ENCODE results near the gene RAD52. TPM values are rescaled to one million over a fixed set of nuclear protein-coding genes. Genes with fewer than 3 reads are reported as not detected.

The RAD52 gene
- total RNA-seq, 1 experiment from 2014 or later = 19.2 TPM

DNA sequence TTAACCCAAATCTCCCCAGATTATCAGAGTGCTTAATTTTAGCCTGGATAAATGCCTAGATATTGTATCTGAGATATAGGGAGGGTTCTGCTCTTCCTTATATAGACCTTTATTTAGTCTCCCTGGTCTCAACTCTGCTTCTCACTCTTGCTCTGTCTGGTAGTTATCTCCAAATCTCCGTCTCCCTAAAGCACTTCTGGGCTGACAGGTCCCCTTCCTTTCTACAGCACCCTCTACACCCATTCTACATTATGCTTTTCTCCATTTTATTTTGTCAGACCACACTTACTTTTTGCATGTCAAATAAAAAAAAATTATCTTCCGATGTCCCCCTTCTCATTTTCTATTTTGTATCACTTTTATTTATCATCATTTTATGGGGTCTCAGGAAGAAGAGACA is 39.6 kb upstream of the RAD52 start:
- TF ChIP-seq JUN (CRISPR knock-in tag; IDR thresholded peaks at IDR 0.05) = no peak
- TF ChIP-seq TEAD4 (CRISPR knock-in tag; IDR thresholded peaks at IDR 0.05) = no peak
- no peak for TF ChIP-seq ETV6 (CRISPR knock-in tag; IDR thresholded peaks at IDR 0.05)
- Mint-ChIP-seq H3K4me3 (no peak overlapping the region), H3K27ac (no peak overlapping the region), H3K9me3 (no peaks in the 10 kb centered on the region), H3K4me1 (peaks cover 26% of the 10 kb centered on the region), H3K36me3 (no peaks in the 10 kb centered on the region), H3K27me3 (ENCODE audit: low read depth) (no peaks in the 10 kb centered on the region)
- DNase-seq (ENCODE audit: low spot score) = no peak
- CTCF ChIA-PET = interaction anchor here (3.9 kb wide), 1 partner anchor 104 kb away, joined by 27 read pairs; no protein-coding TSS in a partner anchor
- no peak for ATAC-seq
- POLR2A ChIA-PET = no interaction called here

DNA sequence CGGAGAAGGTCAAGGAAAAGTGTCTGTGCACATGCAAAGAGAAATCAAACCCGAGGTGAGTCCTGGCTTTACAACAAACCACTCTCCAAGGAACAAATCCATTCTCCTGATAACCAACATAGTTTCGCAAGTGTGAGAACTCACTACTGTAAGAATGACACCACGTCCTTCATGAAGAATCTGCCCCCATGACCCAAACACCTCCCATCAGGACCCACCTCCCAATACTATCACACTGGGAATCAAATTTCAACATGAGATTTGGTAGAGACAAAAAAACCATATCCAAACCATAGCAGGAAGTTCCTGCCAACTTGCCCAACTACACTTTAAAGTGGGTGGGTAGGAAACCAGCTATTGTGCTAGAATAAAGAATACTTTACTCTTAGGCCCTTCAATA is 39.2 kb upstream of the RAD52 start:
- POLR2A ChIA-PET = no interaction called here
- ATAC-seq (no peak), DNase-seq (ENCODE audit: low spot score) (no peak)
- Mint-ChIP-seq H3K4me3 (no peak overlapping the region), H3K36me3 (no peaks in the 10 kb centered on the region), H3K27me3 (ENCODE audit: low read depth) (no peaks in the 10 kb centered on the region), H3K27ac (no peak overlapping the region), H3K9me3 (no peaks in the 10 kb centered on the region), H3K4me1 (peaks cover 26% of the 10 kb centered on the region)
- TF ChIP-seq, protein P1, sequence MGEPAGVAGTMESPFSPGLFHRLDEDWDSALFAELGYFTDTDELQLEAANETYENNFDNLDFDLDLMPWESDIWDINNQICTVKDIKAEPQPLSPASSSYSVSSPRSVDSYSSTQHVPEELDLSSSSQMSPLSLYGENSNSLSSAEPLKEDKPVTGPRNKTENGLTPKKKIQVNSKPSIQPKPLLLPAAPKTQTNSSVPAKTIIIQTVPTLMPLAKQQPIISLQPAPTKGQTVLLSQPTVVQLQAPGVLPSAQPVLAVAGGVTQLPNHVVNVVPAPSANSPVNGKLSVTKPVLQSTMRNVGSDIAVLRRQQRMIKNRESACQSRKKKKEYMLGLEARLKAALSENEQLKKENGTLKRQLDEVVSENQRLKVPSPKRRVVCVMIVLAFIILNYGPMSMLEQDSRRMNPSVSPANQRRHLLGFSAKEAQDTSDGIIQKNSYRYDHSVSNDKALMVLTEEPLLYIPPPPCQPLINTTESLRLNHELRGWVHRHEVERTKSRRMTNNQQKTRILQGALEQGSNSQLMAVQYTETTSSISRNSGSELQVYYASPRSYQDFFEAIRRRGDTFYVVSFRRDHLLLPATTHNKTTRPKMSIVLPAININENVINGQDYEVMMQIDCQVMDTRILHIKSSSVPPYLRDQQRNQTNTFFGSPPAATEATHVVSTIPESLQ (CRISPR knock-in tag; IDR thresholded peaks at IDR 0.05) = no peak
- TF ChIP-seq, protein P2, sequence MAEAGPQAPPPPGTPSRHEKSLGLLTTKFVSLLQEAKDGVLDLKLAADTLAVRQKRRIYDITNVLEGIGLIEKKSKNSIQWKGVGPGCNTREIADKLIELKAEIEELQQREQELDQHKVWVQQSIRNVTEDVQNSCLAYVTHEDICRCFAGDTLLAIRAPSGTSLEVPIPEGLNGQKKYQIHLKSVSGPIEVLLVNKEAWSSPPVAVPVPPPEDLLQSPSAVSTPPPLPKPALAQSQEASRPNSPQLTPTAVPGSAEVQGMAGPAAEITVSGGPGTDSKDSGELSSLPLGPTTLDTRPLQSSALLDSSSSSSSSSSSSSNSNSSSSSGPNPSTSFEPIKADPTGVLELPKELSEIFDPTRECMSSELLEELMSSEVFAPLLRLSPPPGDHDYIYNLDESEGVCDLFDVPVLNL (CRISPR knock-in tag; IDR thresholded peaks at IDR 0.05; ENCODE audit: borderline replicate concordance, low read depth) = no peak
- TF ChIP-seq FOXJ3 (CRISPR knock-in tag; IDR thresholded peaks at IDR 0.05; ENCODE audit: borderline replicate concordance) (no peak), JUN (CRISPR knock-in tag; IDR thresholded peaks at IDR 0.05) (no peak)
- TF ChIP-seq, protein P3, sequence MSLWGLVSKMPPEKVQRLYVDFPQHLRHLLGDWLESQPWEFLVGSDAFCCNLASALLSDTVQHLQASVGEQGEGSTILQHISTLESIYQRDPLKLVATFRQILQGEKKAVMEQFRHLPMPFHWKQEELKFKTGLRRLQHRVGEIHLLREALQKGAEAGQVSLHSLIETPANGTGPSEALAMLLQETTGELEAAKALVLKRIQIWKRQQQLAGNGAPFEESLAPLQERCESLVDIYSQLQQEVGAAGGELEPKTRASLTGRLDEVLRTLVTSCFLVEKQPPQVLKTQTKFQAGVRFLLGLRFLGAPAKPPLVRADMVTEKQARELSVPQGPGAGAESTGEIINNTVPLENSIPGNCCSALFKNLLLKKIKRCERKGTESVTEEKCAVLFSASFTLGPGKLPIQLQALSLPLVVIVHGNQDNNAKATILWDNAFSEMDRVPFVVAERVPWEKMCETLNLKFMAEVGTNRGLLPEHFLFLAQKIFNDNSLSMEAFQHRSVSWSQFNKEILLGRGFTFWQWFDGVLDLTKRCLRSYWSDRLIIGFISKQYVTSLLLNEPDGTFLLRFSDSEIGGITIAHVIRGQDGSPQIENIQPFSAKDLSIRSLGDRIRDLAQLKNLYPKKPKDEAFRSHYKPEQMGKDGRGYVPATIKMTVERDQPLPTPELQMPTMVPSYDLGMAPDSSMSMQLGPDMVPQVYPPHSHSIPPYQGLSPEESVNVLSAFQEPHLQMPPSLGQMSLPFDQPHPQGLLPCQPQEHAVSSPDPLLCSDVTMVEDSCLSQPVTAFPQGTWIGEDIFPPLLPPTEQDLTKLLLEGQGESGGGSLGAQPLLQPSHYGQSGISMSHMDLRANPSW (CRISPR knock-in tag; conservative IDR thresholded peaks at IDR 0.05; ENCODE audit: low read depth) = no peak
- TF ChIP-seq, protein P4, sequence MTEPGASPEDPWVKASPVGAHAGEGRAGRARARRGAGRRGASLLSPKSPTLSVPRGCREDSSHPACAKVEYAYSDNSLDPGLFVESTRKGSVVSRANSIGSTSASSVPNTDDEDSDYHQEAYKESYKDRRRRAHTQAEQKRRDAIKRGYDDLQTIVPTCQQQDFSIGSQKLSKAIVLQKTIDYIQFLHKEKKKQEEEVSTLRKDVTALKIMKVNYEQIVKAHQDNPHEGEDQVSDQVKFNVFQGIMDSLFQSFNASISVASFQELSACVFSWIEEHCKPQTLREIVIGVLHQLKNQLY (CRISPR knock-in tag; IDR thresholded peaks at IDR 0.05) = no peak
- CTCF ChIA-PET = interaction anchor here (3.9 kb wide), 1 partner anchor 104 kb away, joined by 27 read pairs; no protein-coding TSS in a partner anchor

DNA sequence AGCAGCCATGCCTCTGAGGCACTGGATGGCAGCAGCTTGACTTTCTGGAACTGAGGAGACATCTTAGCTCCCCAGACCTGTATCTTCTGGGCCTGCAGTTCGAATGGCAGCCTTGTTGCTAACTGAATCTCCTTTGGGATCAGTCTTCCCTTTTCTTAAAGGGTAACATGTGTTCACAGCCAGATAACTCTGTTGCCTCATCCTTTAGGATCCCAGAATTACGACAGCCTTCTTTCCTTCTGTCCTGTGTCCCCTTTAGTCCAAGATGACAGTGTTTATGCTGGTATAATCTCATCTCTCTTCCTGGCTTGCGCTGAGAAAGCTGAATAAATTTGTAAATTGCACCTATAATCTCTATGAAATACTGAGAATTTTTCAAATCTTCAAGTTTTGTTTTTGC is 32.5 kb upstream of the RAD52 start:
- ATAC-seq = no peak
- no peak for DNase-seq (ENCODE audit: low spot score)
- Mint-ChIP-seq H3K9me3 (peaks cover 3% of the 10 kb centered on the region; the same call in 1 of the 2 replicates), H3K36me3 (no peaks in the 10 kb centered on the region), H3K27me3 (ENCODE audit: low read depth) (no peaks in the 10 kb centered on the region), H3K4me3 (no peak overlapping the region), H3K4me1 (no peaks in the 10 kb centered on the region), H3K27ac (no peak overlapping the region)
- ChIA-PET CTCF (no interaction called here), POLR2A (no interaction called here)
- no peak for TF ChIP-seq ATF1 (CRISPR knock-in tag; IDR thresholded peaks at IDR 0.05)
- no peak for TF ChIP-seq NFYB (CRISPR knock-in tag; conservative IDR thresholded peaks at IDR 0.05; ENCODE audit: low read depth)
- no peak for TF ChIP-seq TEAD1 (CRISPR knock-in tag; IDR thresholded peaks at IDR 0.05)
- no peak for TF ChIP-seq ZNF219 (CRISPR knock-in tag; IDR thresholded peaks at IDR 0.05; ENCODE audit: borderline replicate concordance)
- TF ChIP-seq ETV6 (CRISPR knock-in tag; IDR thresholded peaks at IDR 0.05) = no peak
- TF ChIP-seq, protein P5, sequence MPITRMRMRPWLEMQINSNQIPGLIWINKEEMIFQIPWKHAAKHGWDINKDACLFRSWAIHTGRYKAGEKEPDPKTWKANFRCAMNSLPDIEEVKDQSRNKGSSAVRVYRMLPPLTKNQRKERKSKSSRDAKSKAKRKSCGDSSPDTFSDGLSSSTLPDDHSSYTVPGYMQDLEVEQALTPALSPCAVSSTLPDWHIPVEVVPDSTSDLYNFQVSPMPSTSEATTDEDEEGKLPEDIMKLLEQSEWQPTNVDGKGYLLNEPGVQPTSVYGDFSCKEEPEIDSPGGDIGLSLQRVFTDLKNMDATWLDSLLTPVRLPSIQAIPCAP (CRISPR knock-in tag; IDR thresholded peaks at IDR 0.05) = no peak
- no peak for TF ChIP-seq ZNF263 (CRISPR knock-in tag; IDR thresholded peaks at IDR 0.05; ENCODE audit: low read depth)

All from WTC11 (cell line).